ENCODE data around the gene PSAT1.

Gene PSAT1

GRCh38 chr9:78316166-78316892 lies 19.4 kb downstream of the PSAT1 start:
- no peak for DNase-seq (ENCODE audit: low read depth)

- DNase-seq (ENCODE audit: low read depth): no peak
These were observed 22.5 kb downstream of the PSAT1 start for GRCh38 chr9:78319197-78320029.

- DNase-seq (ENCODE audit: low read depth): no peak
These were observed 23.2 kb downstream of the PSAT1 start for GRCh38 chr9:78320030-78320693.

- no peak for DNase-seq (ENCODE audit: low read depth)
These were observed 24.1 kb downstream of the PSAT1 start for GRCh38 chr9:78320875-78321496.

GRCh38 chr9:78321505-78321904 lies 24.6 kb downstream of the PSAT1 start:
- DNase-seq (ENCODE audit: low read depth): no peak

GRCh38 chr9:78324068-78324650 lies 27.2 kb downstream of the PSAT1 start:
- no peak for DNase-seq (ENCODE audit: low read depth)

GRCh38 chr9:78324682-78325081 lies 27.8 kb downstream of the PSAT1 start:
- DNase-seq (ENCODE audit: low read depth): no peak

GRCh38 chr9:78325343-78325742 lies 28.4 kb downstream of the PSAT1 start:
- no peak for DNase-seq (ENCODE audit: low read depth)

GRCh38 chr9:78325846-78326360 lies 29.0 kb downstream of the PSAT1 start:
- DNase-seq (ENCODE audit: low read depth): no peak

- no peak for DNase-seq (ENCODE audit: low read depth)
These were observed 29.6 kb downstream of the PSAT1 start for GRCh38 chr9:78326564-78326963.

GRCh38 chr9:78332381-78332780 lies 35.5 kb downstream of the PSAT1 start:
- DNase-seq (ENCODE audit: low read depth): no peak

GRCh38 chr9:78348848-78349247 lies 51.9 kb downstream of the PSAT1 start:
- no peak for DNase-seq (ENCODE audit: low read depth)

- DNase-seq (ENCODE audit: low read depth): no peak
These were observed 54.9 kb downstream of the PSAT1 start for GRCh38 chr9:78351816-78352215.

- no peak for DNase-seq (ENCODE audit: low read depth)
These were observed 57.5 kb downstream of the PSAT1 start for GRCh38 chr9:78354324-78354973.

GRCh38 chr9:78354989-78355388 lies 58.1 kb downstream of the PSAT1 start:
- no peak for DNase-seq (ENCODE audit: low read depth)

- no peak for DNase-seq (ENCODE audit: low read depth)
These were observed 59.7 kb downstream of the PSAT1 start for GRCh38 chr9:78356634-78357033.

- no peak for DNase-seq (ENCODE audit: low read depth)
These were observed 60.4 kb downstream of the PSAT1 start for GRCh38 chr9:78357165-78357873.

- no peak for DNase-seq (ENCODE audit: low read depth)
These were observed 61.6 kb downstream of the PSAT1 start for GRCh38 chr9:78358329-78359051.

- DNase-seq (ENCODE audit: low read depth): no peak
These were observed 66.3 kb downstream of the PSAT1 start for GRCh38 chr9:78363221-78363620.

Measured in activated gamma-delta T cell treated with anti-CD3 and anti-CD28 coated beads, Interleukin-2, amount 50 U/mL, for 16 hours (primary cell).